ENCODE results near the gene NME9.

Gene NME9

GRCh38 chr3:138360869-138361525, 31.3 kb upstream of the NME9 start:
- Histone ChIP-seq H3K36me3 (ENCODE audit: control insufficient read depth, insufficient read depth, low read length) (no peaks in the 10 kb centered on the region), H3K4me3 (replicated peaks; ENCODE audit: low read depth, low read length) (no peak overlapping the region)
- TF ChIP-seq, protein P1, sequence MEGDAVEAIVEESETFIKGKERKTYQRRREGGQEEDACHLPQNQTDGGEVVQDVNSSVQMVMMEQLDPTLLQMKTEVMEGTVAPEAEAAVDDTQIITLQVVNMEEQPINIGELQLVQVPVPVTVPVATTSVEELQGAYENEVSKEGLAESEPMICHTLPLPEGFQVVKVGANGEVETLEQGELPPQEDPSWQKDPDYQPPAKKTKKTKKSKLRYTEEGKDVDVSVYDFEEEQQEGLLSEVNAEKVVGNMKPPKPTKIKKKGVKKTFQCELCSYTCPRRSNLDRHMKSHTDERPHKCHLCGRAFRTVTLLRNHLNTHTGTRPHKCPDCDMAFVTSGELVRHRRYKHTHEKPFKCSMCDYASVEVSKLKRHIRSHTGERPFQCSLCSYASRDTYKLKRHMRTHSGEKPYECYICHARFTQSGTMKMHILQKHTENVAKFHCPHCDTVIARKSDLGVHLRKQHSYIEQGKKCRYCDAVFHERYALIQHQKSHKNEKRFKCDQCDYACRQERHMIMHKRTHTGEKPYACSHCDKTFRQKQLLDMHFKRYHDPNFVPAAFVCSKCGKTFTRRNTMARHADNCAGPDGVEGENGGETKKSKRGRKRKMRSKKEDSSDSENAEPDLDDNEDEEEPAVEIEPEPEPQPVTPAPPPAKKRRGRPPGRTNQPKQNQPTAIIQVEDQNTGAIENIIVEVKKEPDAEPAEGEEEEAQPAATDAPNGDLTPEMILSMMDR (IDR thresholded peaks at IDR 0.05; ENCODE audit: insufficient read depth, low read length, poor library complexity, severe bottlenecking) = no peak

GRCh38 chr3:138359919-138360868, 30.5 kb upstream of the NME9 start:
- Histone ChIP-seq H3K27me3 (replicated peaks; ENCODE audit: control insufficient read depth, insufficient read depth, low read length) (peaks cover 1% of the 10 kb centered on the region), H3K4me3 (replicated peaks; ENCODE audit: low read depth, low read length) (no peak overlapping the region), H3K36me3 (ENCODE audit: control insufficient read depth, insufficient read depth, low read length) (no peaks in the 10 kb centered on the region)
- DNase-seq (ENCODE audit: extremely low read depth, insufficient read length) = no peak
- TF ChIP-seq, protein P1 (IDR thresholded peaks at IDR 0.05; ENCODE audit: insufficient read depth, low read length, poor library complexity, severe bottlenecking) = no peak

More at GRCh38 chr3:138360869-138361525, 31.3 kb upstream of the NME9 start:
- DNase-seq (ENCODE audit: extremely low read depth, insufficient read length) = no peak
- H3K27me3 ChIP-seq (replicated peaks; ENCODE audit: control insufficient read depth, insufficient read depth, low read length) = peaks cover 1% of the 10 kb centered on the region

GRCh38 chr3:138359148-138359918, 29.7 kb upstream of the NME9 start:
- H3K27me3 ChIP-seq (replicated peaks; ENCODE audit: control insufficient read depth, insufficient read depth, low read length) = peaks cover 1% of the 10 kb centered on the region
- DNase-seq (ENCODE audit: extremely low read depth, insufficient read length) = no peak
- H3K36me3 ChIP-seq (ENCODE audit: control insufficient read depth, insufficient read depth, low read length) = no peaks in the 10 kb centered on the region
- TF ChIP-seq, protein P1 (IDR thresholded peaks at IDR 0.05; ENCODE audit: insufficient read depth, low read length, poor library complexity, severe bottlenecking) = no peak
- H3K4me3 ChIP-seq (replicated peaks; ENCODE audit: low read depth, low read length) = no peak overlapping the region

GRCh38 chr3:138356730-138357405, 27.2 kb upstream of the NME9 start:
- DNase-seq (ENCODE audit: extremely low read depth, insufficient read length) = no peak
- no peaks in the 10 kb centered on the region; the same call in none of the 2 replicates for H3K27me3 ChIP-seq (replicated peaks; ENCODE audit: control insufficient read depth, insufficient read depth, low read length)
- no peak overlapping the region for H3K4me3 ChIP-seq (replicated peaks; ENCODE audit: low read depth, low read length)
- no peaks in the 10 kb centered on the region for H3K36me3 ChIP-seq (ENCODE audit: control insufficient read depth, insufficient read depth, low read length)
- TF ChIP-seq, protein P1 (IDR thresholded peaks at IDR 0.05; ENCODE audit: insufficient read depth, low read length, poor library complexity, severe bottlenecking) = no peak

DNA sequence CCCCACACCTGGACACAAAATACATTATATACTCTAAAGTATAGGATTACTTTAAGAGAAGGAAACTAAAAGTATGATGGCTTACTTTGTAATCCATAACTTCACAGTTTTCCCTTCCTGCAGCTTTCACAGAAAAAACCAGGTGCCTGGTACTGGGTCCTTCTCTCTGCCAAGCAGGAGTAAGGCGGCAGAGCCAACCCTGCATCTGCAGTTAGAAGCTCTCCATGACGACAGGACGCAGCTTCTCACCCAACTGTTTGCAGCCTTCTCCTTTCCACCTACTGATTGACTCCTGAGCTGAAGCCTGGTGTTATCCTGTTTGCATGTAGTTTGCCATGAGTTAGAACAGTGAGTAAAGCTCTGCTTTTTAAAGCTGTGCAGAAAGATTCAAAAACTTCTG, 25.4 kb upstream of the NME9 start:
- TF ChIP-seq, protein P1 (IDR thresholded peaks at IDR 0.05; ENCODE audit: insufficient read depth, low read length, poor library complexity, severe bottlenecking) = no peak
- Histone ChIP-seq H3K36me3 (ENCODE audit: control insufficient read depth, insufficient read depth, low read length) (no peaks in the 10 kb centered on the region), H3K4me3 (replicated peaks; ENCODE audit: low read depth, low read length) (no peak overlapping the region), H3K27me3 (replicated peaks; ENCODE audit: control insufficient read depth, insufficient read depth, low read length) (no peaks in the 10 kb centered on the region; the same call in none of the 2 replicates)
- DNase-seq (ENCODE audit: extremely low read depth, insufficient read length) = no peak
